NB4 (cell line): ENCODE results near the gene BMPR2.

ENCODE experiments used
- POLR2A ChIP-seq: IDR thresholded peaks from 2 replicates; pipeline ENCODE4 v1.6.1; 2011; ENCODE audit warnings: mild to moderate bottlenecking; ENCODE audit not compliant: insufficient read length; ENCODE audit errors: extremely low read depth
- TF ChIP-seq, protein P1 (sequence below): IDR thresholded peaks from 2 replicates; pipeline ENCODE4 v1.6.1; 2011; ENCODE audit warnings: low read depth, low read length
- TF ChIP-seq, protein P2 (sequence below): IDR thresholded peaks from one replicate; pipeline ENCODE4 v1.5.1; 2012; ENCODE audit warnings: low read depth, low read length

DNA sequence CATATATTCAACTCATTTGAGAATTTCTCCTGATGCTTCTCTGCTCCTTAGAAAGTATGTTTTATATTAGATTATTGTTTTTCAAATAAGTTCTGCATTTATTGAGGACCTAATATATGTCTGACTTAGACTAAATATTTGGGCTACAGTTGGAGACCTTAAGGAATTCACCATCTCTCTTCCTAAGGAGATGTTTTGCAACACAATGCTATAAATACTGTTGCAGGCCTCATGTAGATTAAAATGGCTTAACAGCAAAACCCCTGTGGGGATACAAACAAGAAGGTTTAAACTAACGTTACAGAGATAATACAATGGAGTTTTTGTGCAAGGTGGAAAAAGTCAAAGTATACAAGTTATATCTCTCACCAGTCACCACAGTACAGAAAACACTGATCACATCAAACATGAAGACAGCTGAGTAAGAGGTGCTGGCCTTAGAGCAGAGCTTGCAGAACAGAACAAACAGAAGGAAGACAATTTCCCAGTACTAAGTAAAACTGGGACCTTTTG lies 20.1 kb upstream of the BMPR2 start:
- TF ChIP-seq, protein P1, sequence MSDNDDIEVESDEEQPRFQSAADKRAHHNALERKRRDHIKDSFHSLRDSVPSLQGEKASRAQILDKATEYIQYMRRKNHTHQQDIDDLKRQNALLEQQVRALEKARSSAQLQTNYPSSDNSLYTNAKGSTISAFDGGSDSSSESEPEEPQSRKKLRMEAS: no peak
- TF ChIP-seq, protein P2, sequence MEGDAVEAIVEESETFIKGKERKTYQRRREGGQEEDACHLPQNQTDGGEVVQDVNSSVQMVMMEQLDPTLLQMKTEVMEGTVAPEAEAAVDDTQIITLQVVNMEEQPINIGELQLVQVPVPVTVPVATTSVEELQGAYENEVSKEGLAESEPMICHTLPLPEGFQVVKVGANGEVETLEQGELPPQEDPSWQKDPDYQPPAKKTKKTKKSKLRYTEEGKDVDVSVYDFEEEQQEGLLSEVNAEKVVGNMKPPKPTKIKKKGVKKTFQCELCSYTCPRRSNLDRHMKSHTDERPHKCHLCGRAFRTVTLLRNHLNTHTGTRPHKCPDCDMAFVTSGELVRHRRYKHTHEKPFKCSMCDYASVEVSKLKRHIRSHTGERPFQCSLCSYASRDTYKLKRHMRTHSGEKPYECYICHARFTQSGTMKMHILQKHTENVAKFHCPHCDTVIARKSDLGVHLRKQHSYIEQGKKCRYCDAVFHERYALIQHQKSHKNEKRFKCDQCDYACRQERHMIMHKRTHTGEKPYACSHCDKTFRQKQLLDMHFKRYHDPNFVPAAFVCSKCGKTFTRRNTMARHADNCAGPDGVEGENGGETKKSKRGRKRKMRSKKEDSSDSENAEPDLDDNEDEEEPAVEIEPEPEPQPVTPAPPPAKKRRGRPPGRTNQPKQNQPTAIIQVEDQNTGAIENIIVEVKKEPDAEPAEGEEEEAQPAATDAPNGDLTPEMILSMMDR: no peak
- TF ChIP-seq POLR2A: no peak
